KMS-11 (cell line): ENCODE data around the gene LCMT1.
"Not testable (repeated sequence)": the region's sequence is repeated elsewhere in the genome, so short reads cannot be mapped to it uniquely, and the experiment has no call there.

ENCODE experiments used
- H2AFZ ChIP-seq: fragments of 200-600 bp; sonication (generic); 2 replicates; pipeline ENCODE4 v1.6.1; 2016; ENCODE audit warnings: antibody characterized with exemption, mixed run types, low read depth
- H3K27ac ChIP-seq: fragments of 200-600 bp; sonication (generic); 2 replicates; pipeline ENCODE4 v1.6.1; 2016; ENCODE audit warnings: mild to moderate bottlenecking, mixed run types
- H3K27me3 ChIP-seq: fragments of 200-600 bp; sonication (generic); 2 replicates; pipeline ENCODE4 v1.6.1; 2017; ENCODE audit warnings: mild to moderate bottlenecking, low read depth, mixed run types, moderate library complexity; ENCODE audit not compliant: insufficient read depth
- H3K36me3 ChIP-seq: fragments of 200-600 bp; sonication (generic); 2 replicates; pipeline ENCODE4 v1.6.1; 2017; ENCODE audit warnings: mild to moderate bottlenecking, mixed run types; ENCODE audit not compliant: insufficient read depth
- H3K4me1 ChIP-seq: fragments of 200-600 bp; sonication (generic); 2 replicates; pipeline ENCODE4 v1.6.1; 2016; ENCODE audit warnings: mild to moderate bottlenecking, low read depth, mixed run types; ENCODE audit not compliant: poor library complexity, severe bottlenecking
- H3K4me2 ChIP-seq: fragments of 200-600 bp; sonication (generic); 2 replicates; pipeline ENCODE4 v1.7.0; 2016; ENCODE audit warnings: mild to moderate bottlenecking, mixed run types
- H3K4me3 ChIP-seq: fragments of 200-600 bp; sonication (generic); IDR thresholded peaks from 2 replicates; pipeline ENCODE4 v1.6.1; 2017; ENCODE audit warnings: low read depth, low read length, mixed read lengths; ENCODE audit not compliant: insufficient read depth
- H3K79me2 ChIP-seq: fragments of 200-600 bp; sonication (generic); 2 replicates; pipeline ENCODE4 v1.6.1; 2016; ENCODE audit warnings: low read depth, mixed run types; ENCODE audit not compliant: insufficient read depth
- H3K9ac ChIP-seq: fragments of 200-600 bp; sonication (generic); 2 replicates; pipeline ENCODE4 v1.6.1; 2016; ENCODE audit warnings: mild to moderate bottlenecking, mixed run types
- H4K20me1 ChIP-seq: fragments of 200-600 bp; sonication (generic); 2 replicates; pipeline ENCODE4 v1.6.1; 2016; ENCODE audit warnings: mild to moderate bottlenecking, mixed run types; ENCODE audit not compliant: insufficient read depth
- CTCF ChIP-seq: fragments of 200-600 bp; sonication (generic); conservative IDR thresholded peaks from 2 replicates; pipeline ENCODE4 v1.6.1; 2017; ENCODE audit warnings: low read depth, mild to moderate bottlenecking, antibody characterized with exemption, low read length, moderate library complexity, mixed read lengths

The LCMT1 gene

DNA sequence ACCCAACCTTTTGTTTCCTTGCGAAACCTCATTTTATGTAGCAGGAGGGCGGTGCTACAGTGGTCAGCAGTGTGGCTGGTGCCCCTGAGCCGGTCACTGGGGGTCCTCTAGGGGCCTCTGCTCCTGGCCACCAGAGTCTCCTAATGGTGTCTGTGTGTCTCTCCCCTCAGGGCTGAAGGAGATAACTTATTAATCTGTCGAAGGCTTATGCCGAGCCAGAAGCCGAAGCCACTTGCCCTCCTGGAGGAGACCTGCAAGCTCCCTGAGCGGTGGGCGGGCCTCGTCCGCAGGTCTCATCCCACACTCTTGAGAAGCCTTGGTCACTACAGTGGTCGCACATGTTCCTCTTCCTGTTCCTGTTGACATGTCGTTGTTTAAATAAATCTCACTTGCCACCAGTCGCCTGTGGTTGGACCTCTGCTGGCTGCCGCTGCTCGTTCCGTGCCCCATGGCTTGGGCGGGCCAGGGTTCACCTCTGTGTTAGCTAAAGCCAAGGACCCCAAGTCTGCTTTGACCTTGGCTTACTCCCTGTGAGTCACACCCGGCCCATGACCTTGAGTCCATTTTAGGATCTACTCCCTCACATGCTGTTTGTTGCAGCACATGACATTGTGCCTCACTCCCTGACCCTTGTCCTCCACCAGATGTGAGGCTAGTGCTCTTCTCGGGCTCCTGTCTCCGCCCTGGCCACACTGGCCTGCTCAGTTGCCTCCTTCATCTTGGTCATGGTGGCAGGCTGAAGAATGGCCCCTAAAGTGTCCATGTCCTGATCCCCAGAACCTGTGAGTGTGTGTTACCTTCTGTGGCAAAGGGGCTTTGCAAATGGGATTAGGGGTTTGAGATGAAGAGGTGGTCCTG is 66.5 kb downstream of the LCMT1 start:
- H3K36me3 ChIP-seq, result no peaks in the 10 kb centered on the region
- H3K4me3 ChIP-seq, result no peak overlapping the region
- no peak overlapping the region for H2AFZ ChIP-seq
- no peaks in the 10 kb centered on the region for H3K4me1 ChIP-seq
- no peak for TF ChIP-seq CTCF
- H4K20me1 ChIP-seq, result no peaks in the 10 kb centered on the region
- H3K27me3 ChIP-seq, result no peaks in the 10 kb centered on the region
- no peak overlapping the region for H3K4me2 ChIP-seq
- H3K27ac ChIP-seq, result no peak overlapping the region
- H3K79me2 ChIP-seq, result no peaks in the 10 kb centered on the region
- H3K9ac ChIP-seq, result no peak overlapping the region

- not testable (repeated sequence) for H3K36me3 ChIP-seq, H3K9ac ChIP-seq, H2AFZ ChIP-seq, H3K27me3 ChIP-seq, H3K4me1 ChIP-seq, H3K4me3 ChIP-seq, H3K79me2 ChIP-seq, H3K27ac ChIP-seq, H3K4me2 ChIP-seq, H4K20me1 ChIP-seq
Observed at GRCh38 chr16:25181236-25181635, 69.7 kb downstream of the LCMT1 start.

DNA sequence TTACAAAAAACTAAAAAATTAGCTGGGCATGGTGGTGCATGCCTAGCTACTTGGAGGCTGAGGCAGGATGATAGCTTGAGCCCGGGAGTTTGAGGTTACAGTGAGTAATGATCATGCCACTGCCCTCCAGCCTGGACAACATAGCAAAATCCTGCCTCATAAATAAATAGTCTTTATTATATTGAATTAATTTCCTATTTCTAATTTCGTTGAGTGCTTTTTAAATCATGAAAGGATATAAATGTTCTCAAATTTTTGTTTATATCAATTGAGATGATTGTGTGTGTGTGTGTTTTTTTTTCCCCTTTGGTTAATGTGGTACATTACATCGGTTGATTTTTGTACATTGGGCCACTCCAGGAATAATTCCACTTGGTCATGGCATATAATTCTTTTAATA is 73.2 kb downstream of the LCMT1 start:
- Histone ChIP-seq H3K9ac (no peak overlapping the region), H3K27me3 (no peaks in the 10 kb centered on the region), H3K4me3 (no peak overlapping the region), H2AFZ (no peak overlapping the region), H4K20me1 (no peaks in the 10 kb centered on the region), H3K4me2 (no peak overlapping the region), H3K4me1 (no peaks in the 10 kb centered on the region), H3K36me3 (no peaks in the 10 kb centered on the region), H3K27ac (no peak overlapping the region), H3K79me2 (no peaks in the 10 kb centered on the region)
- no peak for TF ChIP-seq CTCF

DNA sequence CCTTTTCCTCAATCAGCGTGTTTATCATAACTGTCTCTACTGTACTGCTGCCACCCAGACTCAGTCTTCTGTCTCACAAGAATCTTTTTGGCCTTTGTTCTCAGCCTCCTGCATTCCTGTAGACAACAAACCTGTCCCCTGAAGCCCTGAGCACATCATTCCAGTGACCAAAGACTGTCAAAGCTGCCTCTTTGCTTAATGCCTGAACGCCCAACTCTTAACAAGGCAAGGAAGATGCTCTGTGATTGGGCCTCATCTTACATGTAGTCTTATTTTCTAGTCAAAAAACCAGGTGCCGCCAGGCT is 75.9 kb downstream of the LCMT1 start:
- Histone ChIP-seq H2AFZ (no peak overlapping the region), H4K20me1 (no peaks in the 10 kb centered on the region), H3K79me2 (no peaks in the 10 kb centered on the region), H3K27ac (no peak overlapping the region), H3K9ac (no peak overlapping the region), H3K36me3 (no peaks in the 10 kb centered on the region), H3K4me2 (no peak overlapping the region), H3K4me3 (no peak overlapping the region), H3K27me3 (no peaks in the 10 kb centered on the region), H3K4me1 (no peaks in the 10 kb centered on the region)
- TF ChIP-seq CTCF, result no peak

DNA sequence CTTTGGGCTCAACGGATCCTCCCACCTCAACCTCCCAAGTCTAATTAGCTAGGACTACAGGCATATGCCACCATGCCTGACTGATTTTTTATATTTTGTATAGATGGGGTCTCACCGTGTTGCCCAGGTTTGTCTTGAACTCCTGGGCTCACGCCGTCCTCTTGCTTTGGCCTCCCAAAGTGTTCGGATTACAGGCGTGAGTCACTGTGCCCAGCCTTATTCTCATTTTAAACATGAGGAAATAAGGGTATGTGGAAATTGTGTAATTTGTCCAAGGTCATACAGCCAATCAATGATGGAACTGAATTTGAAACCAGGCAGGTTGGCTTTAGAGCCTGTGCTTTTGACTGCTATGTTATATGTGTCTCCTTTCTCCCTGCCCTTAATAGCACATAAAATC is 77.8 kb downstream of the LCMT1 start:
- Histone ChIP-seq H3K27me3 (no peaks in the 10 kb centered on the region), H3K9ac (no peak overlapping the region), H3K4me3 (no peak overlapping the region), H3K4me1 (no peaks in the 10 kb centered on the region), H3K79me2 (no peaks in the 10 kb centered on the region), H3K4me2 (no peak overlapping the region), H3K27ac (no peak overlapping the region), H3K36me3 (no peaks in the 10 kb centered on the region), H2AFZ (no peak overlapping the region), H4K20me1 (no peaks in the 10 kb centered on the region)
- no peak for TF ChIP-seq CTCF
